GM23338 (cell line): Measurements from ENCODE around the gene PPP1R12A. TPM values are rescaled to one million over a fixed set of nuclear protein-coding genes. Genes with fewer than 3 reads are reported as not detected.

Source experiments
- ATAC-seq: fragments of 200-7000 bp; cut with Tn5 transposase; 3 replicates; pipeline ENCODE4 v1.9.1; 2020
- DNase-seq: peaks from one replicate; pipeline ENCODE4 v3.0.0-alpha.2; 2015; ENCODE audit warnings: low spot score
- H2AFZ ChIP-seq: fragments of 200-600 bp; sonication (generic); 2 replicates; pipeline ENCODE4 v1.8.0; 2016; ENCODE audit warnings: antibody characterized with exemption, mild to moderate bottlenecking, moderate library complexity
- H3F3A ChIP-seq: fragments of 200-600 bp; sonication (generic); replicated peaks from 2 replicates; pipeline ENCODE4 v1.8.0; 2017; ENCODE audit warnings: antibody characterized with exemption, mixed run types, low read depth
- H3K27ac ChIP-seq: fragments of 200-600 bp; sonication (generic); 2 replicates; pipeline ENCODE4 v1.6.1; 2016; ENCODE audit warnings: low read depth
- H3K27me3 ChIP-seq: fragments of 200-600 bp; sonication (generic); 2 replicates; pipeline ENCODE4 v1.8.0; 2016; ENCODE audit warnings: mild to moderate bottlenecking, mixed run types, moderate library complexity; ENCODE audit not compliant: insufficient read depth
- H3K36me3 ChIP-seq: fragments of 200-600 bp; sonication (generic); 2 replicates; pipeline ENCODE4 v1.8.0; 2016; ENCODE audit warnings: mild to moderate bottlenecking; ENCODE audit not compliant: insufficient read depth
- H3K4me1 ChIP-seq: fragments of 200-600 bp; sonication (generic); 2 replicates; pipeline ENCODE4 v1.8.0; 2016; ENCODE audit warnings: mild to moderate bottlenecking, moderate library complexity; ENCODE audit not compliant: insufficient read depth
- H3K4me2 ChIP-seq: fragments of 200-600 bp; sonication (generic); 2 replicates; pipeline ENCODE4 v1.7.1; 2017; ENCODE audit warnings: mixed run types
- H3K4me3 ChIP-seq: fragments of 200-600 bp; sonication (generic); 2 replicates; pipeline ENCODE4 v1.6.1; 2016; ENCODE audit warnings: mixed run types
- H3K79me2 ChIP-seq: fragments of 200-600 bp; sonication (generic); replicated peaks from 2 replicates; pipeline ENCODE4 v1.8.0; 2017; ENCODE audit warnings: mild to moderate bottlenecking; ENCODE audit not compliant: insufficient read depth
- H3K9me2 ChIP-seq: fragments of 200-600 bp; sonication (generic); 2 replicates; pipeline ENCODE4 v1.8.0; 2017; ENCODE audit not compliant: insufficient read depth
- H4K20me1 ChIP-seq: fragments of 200-600 bp; sonication (generic); replicated peaks from 2 replicates; pipeline ENCODE4 v1.8.0; 2017; ENCODE audit warnings: mild to moderate bottlenecking; ENCODE audit not compliant: insufficient read depth
- H3K27ac Mint-ChIP-seq: 2 replicates; pipeline ENCODE4 v1.8.0; 2020; ENCODE audit warnings: inconsistent platforms, mild to moderate bottlenecking, moderate library complexity, mixed read lengths
- H3K27me3 Mint-ChIP-seq: 3 replicates; pipeline ENCODE4 v1.8.0; 2022; ENCODE audit warnings: low read depth, mild to moderate bottlenecking, moderate library complexity, mixed read lengths, inconsistent platforms; ENCODE audit not compliant: insufficient read depth, poor library complexity
- H3K36me3 Mint-ChIP-seq: 3 replicates; pipeline ENCODE4 v1.8.0; 2021; ENCODE audit warnings: low read depth, mild to moderate bottlenecking, inconsistent platforms, moderate library complexity, mixed read lengths
- H3K4me1 Mint-ChIP-seq: 3 replicates; pipeline ENCODE4 v1.8.0; 2020; ENCODE audit warnings: mild to moderate bottlenecking, inconsistent platforms, mixed read lengths
- H3K4me3 Mint-ChIP-seq: 3 replicates; pipeline ENCODE4 v1.8.0; 2021; ENCODE audit warnings: moderate library complexity, mild to moderate bottlenecking, inconsistent platforms, mixed read lengths
- H3K9me3 Mint-ChIP-seq: 3 replicates; pipeline ENCODE4 v1.8.0; 2020; ENCODE audit warnings: moderate library complexity, mild to moderate bottlenecking, inconsistent platforms, mixed read lengths
- CREB1 ChIP-seq: fragments of 250-450 bp; sonication (Bioruptor Pico); IDR thresholded peaks from 2 replicates; pipeline ENCODE4 v1.5.0; 2020; ENCODE audit warnings: low read depth, mild to moderate bottlenecking, moderate library complexity
- CTCF ChIP-seq, 2 experiments: fragments of 200-600 bp in 1 of 2; sonication (generic) in 1 of 2; conservative IDR thresholded peaks; 2 replicates each; pipeline versions ENCODE4 v1.5.1 to v1.6.1; 2016 to 2017; ENCODE audit warnings: antibody characterized with exemption in 2 of 2, low read depth in 2 of 2, mild to moderate bottlenecking in 2 of 2, moderate library complexity in 1 of 2
- ETS1 ChIP-seq: IDR thresholded peaks from 2 replicates; pipeline ENCODE4 v1.6.1; 2016; ENCODE audit warnings: antibody characterized with exemption
- EZH2 ChIP-seq: fragments of 200-600 bp; sonication (generic); IDR thresholded peaks from one replicate; pipeline ENCODE4 v1.8.0; 2017; ENCODE audit warnings: antibody characterized with exemption, mild to moderate bottlenecking, low read depth; ENCODE audit not compliant: unreplicated experiment
- EZH2phosphoT487 ChIP-seq: fragments of 200-600 bp; sonication (generic); IDR thresholded peaks from one replicate; pipeline ENCODE4 v1.8.1; 2018; ENCODE audit warnings: antibody characterized with exemption; ENCODE audit not compliant: unreplicated experiment
- JUNB ChIP-seq: IDR thresholded peaks from one replicate; pipeline ENCODE4 v1.6.1; 2016; ENCODE audit warnings: antibody characterized with exemption; ENCODE audit not compliant: unreplicated experiment
- NANOG ChIP-seq: IDR thresholded peaks from 2 replicates; pipeline ENCODE4 v1.6.1; 2016; ENCODE audit warnings: antibody characterized with exemption, borderline replicate concordance
- POLR2AphosphoS5 ChIP-seq: IDR thresholded peaks from 2 replicates; pipeline ENCODE4 v1.6.1; 2016; ENCODE audit warnings: antibody characterized with exemption, low read depth
- REST ChIP-seq: IDR thresholded peaks from one replicate; pipeline ENCODE4 v1.6.1; 2018; ENCODE audit warnings: antibody characterized with exemption; ENCODE audit not compliant: unreplicated experiment
- STAT1 ChIP-seq: IDR thresholded peaks from one replicate; pipeline ENCODE4 v1.6.1; 2016; ENCODE audit warnings: antibody characterized with exemption; ENCODE audit not compliant: unreplicated experiment
- ZNF114 ChIP-seq: fragments of 250-450 bp; sonication (Bioruptor Pico); IDR thresholded peaks from 2 replicates; pipeline ENCODE4 v1.5.0; 2020; ENCODE audit warnings: mild to moderate bottlenecking, moderate library complexity
- ZNF331 ChIP-seq: fragments of 250-450 bp; sonication (Bioruptor Pico); IDR thresholded peaks from 2 replicates; pipeline ENCODE4 v1.5.0; 2020; ENCODE audit warnings: low read depth, mild to moderate bottlenecking, moderate library complexity
- ZNF462 ChIP-seq: fragments of 250-450 bp; sonication (Bioruptor Pico); IDR thresholded peaks from 2 replicates; pipeline ENCODE4 v1.5.0; 2020; ENCODE audit warnings: mild to moderate bottlenecking, moderate library complexity
- polyA plus RNA-seq: library from polyadenylated mRNA; unstranded; fragments of >200 nt; fragmentation: Nextera tagmentation; extraction: Ambion mirVana; gene quantifications from 2 replicates; pipeline ENCODE4 v1.2.1, GENCODE V29; 2016
- total RNA-seq: library from RNA; depleted of rRNA; stranded (reverse); fragments of >200 nt; shearing (Covaris generic); gene quantifications from 2 replicates; pipeline ENCODE4 v1.2.3, GENCODE V29; 2014

PPP1R12A gene
- total and polyA plus RNA-seq, 2 experiments from 2014 or later = 91.6 to 146 TPM

- no peak for TF ChIP-seq ZNF331 (CRISPR knock-in tag)
- no peak for TF ChIP-seq EZH2
- no peak for TF ChIP-seq REST
- no peak for TF ChIP-seq EZH2phosphoT487
- no peak for TF ChIP-seq NANOG
- TF ChIP-seq STAT1 = no peak
- TF ChIP-seq ZNF114 (CRISPR knock-in tag) = no peak
- TF ChIP-seq JUNB = no peak
- no peak for TF ChIP-seq POLR2AphosphoS5
- no peak for TF ChIP-seq CTCF (conservative IDR thresholded peaks at IDR 0.05; ENCODE audit: low read depth in 2 of 2)
- no peak for TF ChIP-seq ZNF462
- no peak for TF ChIP-seq ETS1
- no peak for TF ChIP-seq CREB1 (CRISPR knock-in tag)
- Histone ChIP-seq H4K20me1 (peaks cover 5% of the 10 kb centered on the region), H3K4me1 (no peaks in the 10 kb centered on the region; the same call in 1 of the 2 replicates), H3K79me2 (peaks cover 96% of the 10 kb centered on the region), H3K9me2 (no peaks in the 10 kb centered on the region), H2AFZ (no peak overlapping the region), H3K27ac (no peak overlapping the region), H3F3A (no peaks in the 10 kb centered on the region), H3K4me2 (no peak overlapping the region), H3K27me3 (no peaks in the 10 kb centered on the region), H3K4me3 (no peak overlapping the region), H3K36me3 (no peaks in the 10 kb centered on the region)
- DNase-seq = no peak
- no peak for ATAC-seq
- no peak overlapping the region for H3K27ac Mint-ChIP-seq
- H3K36me3 Mint-ChIP-seq = peaks cover 32% of the 10 kb centered on the region
- H3K9me3 Mint-ChIP-seq = no peaks in the 10 kb centered on the region
- peaks cover 8% of the 10 kb centered on the region for H3K4me1 Mint-ChIP-seq
- no peak overlapping the region for H3K4me3 Mint-ChIP-seq
- H3K27me3 Mint-ChIP-seq = peaks cover 4% of the 10 kb centered on the region
Measured at GRCh38 chr12:79859646-79860045, 75.3 kb downstream of the PPP1R12A start.
